Lower leg skin (tissue), 3 donors: ENCODE results near the gene SEC16B.

Source experiments
- CTCF ChIP-seq, 3 donors: fragments of 450-650 bp; IDR thresholded peaks; one replicate each; pipeline ENCODE4 v1.5.1; 2016; ENCODE audit warnings: antibody characterized with exemption in 3 of 3, mild to moderate bottlenecking in 3 of 3, moderate library complexity in 2 of 3
- POLR2A ChIP-seq, 2 donors: fragments of 450-650 bp; IDR thresholded peaks; one replicate each; pipeline ENCODE4 v1.6.1; 2016 to 2017; ENCODE audit warnings: antibody characterized with exemption in 2 of 2, mild to moderate bottlenecking in 1 of 2, moderate library complexity in 1 of 2

- no peak for TF ChIP-seq CTCF (IDR thresholded peaks at IDR 0.05)
- TF ChIP-seq POLR2A (IDR thresholded peaks at IDR 0.05), result no peak
These were observed 11.8 kb downstream of the SEC16B start for GRCh38 chr1:177958092-177958491.
